ENCODE measurements around the gene GPC4. TPM values are rescaled to one million over a fixed set of nuclear protein-coding genes. Genes with fewer than 3 reads are reported as not detected.

GPC4 gene
- total and polyA plus RNA-seq, 10 of the 15 experiments (the other 5 are each of a cell fraction or from before 2014, with no cell fraction given): 0.04 to 5.8 (median 0.13) TPM

GRCh38 chrX:133258481-133258880 lies 156.8 kb downstream of the GPC4 start:
- ChIA-PET SMC1A (ENCODE audit: uncharacterized antibody, unreplicated experiment) (no interaction called here), RAD21 (ENCODE audit: unreplicated experiment) (no interaction called here), POLR2A (no interaction called here), CTCF (no interaction called here)
- FAIRE-seq: no peak
- no peak overlapping the region for H3K27ac ChIP-seq (ENCODE audit: control insufficient read depth, insufficient read depth)
- DNase-seq (ENCODE audit: low read depth, low spot score): no peak
- no peak overlapping the region for H2AFZ ChIP-seq (ENCODE audit: control insufficient read depth, low read depth, low read length)
- no peak overlapping the region for H3K9ac ChIP-seq (ENCODE audit: control insufficient read depth, insufficient read depth, low read length)
- no peaks in the 10 kb centered on the region for H3K4me1 ChIP-seq (ENCODE audit: control insufficient read depth, insufficient read depth, low read length)
- no peak for ATAC-seq
- TF ChIP-seq MEF2A (IDR thresholded peaks at IDR 0.05; ENCODE audit: insufficient read depth, low read depth, low read length): no peak
- TF ChIP-seq POLR2AphosphoS2 (IDR thresholded peaks at IDR 0.05; ENCODE audit: low read depth, low read length): no peak
- TF ChIP-seq POLR2AphosphoS5 (IDR thresholded peaks at IDR 0.05; ENCODE audit: low read length): no peak
- no peak for TF ChIP-seq FOXM1 (IDR thresholded peaks at IDR 0.05; ENCODE audit: low read depth, low read length)
- TF ChIP-seq TCF7 (IDR thresholded peaks at IDR 0.05; ENCODE audit: borderline replicate concordance): no peak
- TF ChIP-seq SIN3A (IDR thresholded peaks at IDR 0.05; ENCODE audit: low read depth, low read length): no peak
- no peak for TF ChIP-seq CREM (IDR thresholded peaks at IDR 0.05; ENCODE audit: low read depth)
- no peak for TF ChIP-seq ZNF217 (IDR thresholded peaks at IDR 0.05)
- no peak for TF ChIP-seq CHD2 (IDR thresholded peaks at IDR 0.05; ENCODE audit: borderline replicate concordance, low read depth, low read length)
- no peak for TF ChIP-seq REST (IDR thresholded peaks at IDR 0.05; ENCODE audit: low read depth, low read length)
- TF ChIP-seq CTCF (IDR thresholded peaks at IDR 0.05 in 2 of 3, conservative IDR thresholded peaks at IDR 0.05 in 1 of 3; ENCODE audit: control insufficient read depth in 2 of 3, extremely low read depth in 1 of 3, insufficient read depth in 1 of 3, low read depth in 3 of 3, low read length in 3 of 3): no peak
- no peak for TF ChIP-seq RAD51 (IDR thresholded peaks at IDR 0.05)
- TF ChIP-seq FOXK2 (IDR thresholded peaks at IDR 0.05): no peak
- no peak for TF ChIP-seq NR2F1 (conservative IDR thresholded peaks at IDR 0.05)
- no peak for TF ChIP-seq CEBPB (IDR thresholded peaks at IDR 0.05; ENCODE audit: borderline replicate concordance in 1 of 2, low read depth in 2 of 2, low read length in 2 of 2)
- no peak for TF ChIP-seq ZNF24 (IDR thresholded peaks at IDR 0.05)
- TF ChIP-seq GATAD2B (conservative IDR thresholded peaks at IDR 0.05; ENCODE audit: low read depth): no peak
- no peak for TF ChIP-seq BCLAF1 (IDR thresholded peaks at IDR 0.05)
- TF ChIP-seq FOS (IDR thresholded peaks at IDR 0.05; ENCODE audit: borderline replicate concordance, extremely low read depth, insufficient read length): no peak
- no peaks in the 10 kb centered on the region for H3K79me2 ChIP-seq (ENCODE audit: control insufficient read depth, insufficient read depth, low read length)
- H4K20me1 ChIP-seq (ENCODE audit: control insufficient read depth, insufficient read depth): no peaks in the 10 kb centered on the region
- H3K9me3 ChIP-seq (replicated peaks; ENCODE audit: control insufficient read depth, insufficient read depth, low read length): no peaks in the 10 kb centered on the region
- no peaks in the 10 kb centered on the region for H3K27me3 ChIP-seq (replicated peaks in 1 of 2; ENCODE audit: control insufficient read depth in 2 of 2, insufficient read depth in 2 of 2, low read length in 1 of 2)
- no peaks in the 10 kb centered on the region for H3K36me3 ChIP-seq (ENCODE audit: control insufficient read depth in 2 of 2, insufficient read depth in 2 of 2, low read length in 1 of 2)
- intact Hi-C loops (cut with micrococcal nuclease; ENCODE audit: unreplicated experiment) (no loop called here), in situ Hi-C loops (cut with MboI) (no loop called here)
- H3K4me3 ChIP-seq: no peak overlapping the region
- H3K4me2 ChIP-seq (ENCODE audit: control insufficient read depth, insufficient read depth): no peak overlapping the region
- BruUV-seq (replicated peaks): no TSS peak
